Inflammatory macrophage (primary cell): ENCODE results near the gene ATG4B.
A peak's percentile ranks its signal among the peaks of the same experiment; 100 is the strongest.

Experiments
- DNase-seq, 2 donors: peaks; one replicate each; pipeline ENCODE4 v3.0.0-alpha.2; 2020 to 2022

The ATG4B gene

DNA sequence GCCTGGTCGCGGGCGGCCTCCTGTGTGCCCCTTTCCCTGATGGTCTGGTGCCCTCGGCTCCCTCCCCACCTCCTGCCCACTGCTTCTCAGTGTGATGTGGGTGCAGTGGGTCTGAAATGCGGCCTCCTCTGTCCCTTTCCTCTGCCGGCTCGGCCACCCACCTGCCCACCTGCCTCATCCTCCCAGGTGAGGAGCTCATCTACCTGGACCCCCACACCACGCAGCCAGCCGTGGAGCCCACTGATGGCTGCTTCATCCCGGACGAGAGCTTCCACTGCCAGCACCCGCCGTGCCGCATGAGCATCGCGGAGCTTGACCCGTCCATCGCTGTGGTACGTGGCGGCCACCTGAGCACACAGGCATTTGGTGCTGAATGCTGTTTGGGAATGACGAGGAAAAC lies 30.9 kb downstream of the ATG4B start:
- DNase-seq: no peak

DNA sequence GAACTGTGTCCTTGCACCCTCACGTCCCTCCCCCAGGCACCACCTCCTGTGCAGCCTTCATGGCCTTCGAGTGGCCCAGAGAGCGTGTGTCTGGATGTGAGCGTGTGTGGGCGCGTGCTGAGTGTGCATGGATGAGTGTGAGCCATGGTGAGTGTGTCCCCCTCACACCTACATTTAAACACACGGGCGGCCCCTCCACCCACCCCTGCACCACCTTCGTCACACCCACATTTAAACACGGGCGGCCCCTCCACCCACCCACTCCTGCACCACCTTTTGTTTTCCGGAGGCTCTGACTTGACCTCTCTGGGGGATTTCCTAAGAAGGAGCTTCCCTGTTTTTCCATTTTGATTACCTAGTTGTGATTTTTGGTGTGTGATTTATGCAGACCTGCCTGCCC lies 31.3 kb downstream of the ATG4B start:
- no peak for DNase-seq

DNA sequence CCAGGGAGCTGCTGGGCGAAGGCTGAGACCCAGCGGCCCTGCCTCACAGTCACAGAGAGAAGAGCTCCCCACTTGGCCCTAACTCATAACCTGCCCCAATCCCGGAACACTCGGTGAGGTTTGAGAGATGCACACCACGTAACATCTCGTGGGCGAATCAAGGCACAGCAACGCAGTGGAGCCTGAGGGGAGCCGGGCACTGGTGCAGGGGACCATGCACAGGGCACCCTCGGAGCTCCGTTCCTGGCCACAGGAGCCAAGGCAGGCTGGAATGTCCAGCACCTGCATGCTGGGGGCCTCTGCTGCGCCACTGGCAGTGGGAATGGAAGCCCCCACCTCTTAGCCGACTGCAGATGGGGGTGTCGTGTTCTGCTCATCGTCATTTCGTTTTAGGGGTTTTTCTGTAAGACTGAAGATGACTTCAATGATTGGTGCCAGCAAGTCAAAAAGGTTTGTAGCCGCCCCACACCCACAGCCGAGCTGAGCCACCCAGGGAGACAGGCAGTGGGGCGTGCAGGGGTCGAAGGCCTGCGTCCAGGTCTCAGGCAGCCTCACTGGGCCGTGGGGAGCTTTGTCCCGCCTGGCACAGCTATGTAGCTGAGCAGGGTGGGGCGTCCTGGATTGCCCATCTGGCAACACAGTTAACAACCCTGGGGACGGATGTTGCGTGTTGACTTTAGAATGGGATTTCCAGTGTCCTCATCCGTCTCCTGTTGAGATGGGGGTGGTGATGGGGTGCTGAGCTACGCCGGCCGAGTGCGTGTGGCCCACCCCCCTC lies 33.0 kb downstream of the ATG4B start:
- DNase-seq: no peak

- DNase-seq: no peak
Observed at GRCh38 chr2:241671457-241672240, 34.2 kb downstream of the ATG4B start.

- DNase-seq: no peak
Observed at GRCh38 chr2:241672243-241673188, 35.0 kb downstream of the ATG4B start.

DNA sequence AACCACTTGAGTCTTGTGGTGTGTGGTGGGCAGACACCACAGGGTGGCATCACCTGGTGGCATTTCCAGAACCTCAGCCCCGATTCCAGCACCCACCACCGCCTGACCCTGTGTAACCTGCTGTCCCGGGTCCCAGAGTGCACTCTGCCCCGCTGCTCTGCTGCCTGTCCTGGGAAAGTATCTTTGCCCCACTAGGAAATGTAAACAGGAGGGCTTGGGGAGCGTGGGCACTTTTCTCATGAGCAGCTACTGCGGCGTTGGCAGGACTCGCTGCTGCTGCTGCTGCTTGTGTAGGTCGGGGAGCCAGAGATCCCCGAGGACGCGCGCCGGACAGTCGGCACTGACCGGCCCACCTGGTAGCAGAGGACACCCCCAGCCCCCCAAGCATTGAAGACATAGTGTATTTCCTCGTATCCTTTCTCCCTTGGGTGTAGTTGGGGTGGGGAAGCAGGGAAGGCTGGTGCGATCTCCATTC lies 35.7 kb downstream of the ATG4B start:
- DNase-seq: no peak

DNA sequence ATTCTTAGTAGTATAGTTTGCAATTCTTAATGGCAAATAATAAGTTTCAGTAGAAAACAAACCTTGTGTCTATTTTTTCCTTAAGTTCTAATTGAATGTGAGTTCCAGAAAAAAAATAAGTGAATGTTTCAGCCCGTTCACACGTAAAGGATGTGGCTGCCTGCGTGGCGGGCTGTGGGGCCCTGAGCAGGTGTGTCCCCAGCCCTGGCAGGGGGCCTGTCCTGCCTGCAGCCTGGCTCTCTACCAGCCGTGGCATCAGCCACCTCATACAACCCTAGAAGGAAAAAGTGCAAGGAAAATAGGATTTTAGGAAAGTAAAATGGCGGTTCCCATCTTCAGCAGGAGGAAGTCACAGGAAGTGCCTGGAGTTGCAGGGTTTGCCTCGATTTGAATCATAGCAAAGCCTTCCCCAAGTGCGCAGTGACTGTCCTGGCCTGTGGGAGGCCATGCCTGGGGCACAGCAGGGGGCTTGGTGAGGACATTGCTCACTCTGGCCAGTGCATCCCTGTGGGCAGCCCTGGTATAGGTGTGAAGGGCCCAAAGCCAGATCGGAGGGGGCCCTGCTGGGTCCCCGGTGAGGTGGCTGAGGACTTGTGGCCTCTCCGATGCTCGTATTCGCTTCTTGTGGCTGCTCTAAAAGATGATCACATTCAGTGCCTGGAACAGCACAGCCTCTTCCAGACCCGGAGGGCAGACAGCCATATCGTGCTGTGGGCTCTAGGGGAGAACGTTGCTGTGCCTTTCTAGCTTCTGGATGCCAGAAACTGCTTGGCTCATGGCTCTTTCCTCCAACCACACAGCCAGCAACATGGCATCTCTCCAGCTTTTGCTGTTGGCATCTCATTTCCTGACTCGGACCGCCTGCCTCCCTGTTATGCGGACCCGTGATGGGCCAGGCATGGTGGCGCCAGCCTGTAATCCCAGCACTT lies 36.6 kb downstream of the ATG4B start:
- no peak for DNase-seq

DNA sequence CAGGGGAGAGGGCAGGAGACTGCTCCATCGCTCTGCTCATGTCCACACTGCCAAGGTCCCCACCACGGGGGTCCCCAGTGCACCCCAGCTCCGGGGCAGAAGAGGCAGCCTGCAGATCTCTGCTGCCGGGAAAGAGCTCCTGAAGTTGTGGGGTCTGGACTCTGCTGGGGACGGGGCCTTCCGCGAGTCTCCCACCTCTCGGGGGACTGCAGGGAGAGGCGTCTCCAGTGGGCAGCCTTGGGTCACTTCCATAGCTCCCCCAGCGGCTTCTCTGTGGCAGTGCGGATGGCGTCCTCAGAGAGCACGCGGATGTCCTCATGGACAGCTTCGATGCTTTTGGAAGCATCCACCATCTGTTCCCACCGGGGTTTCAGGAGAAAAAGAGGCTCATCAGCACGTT lies 38.4 kb downstream of the ATG4B start:
- DNase-seq: no peak

DNA sequence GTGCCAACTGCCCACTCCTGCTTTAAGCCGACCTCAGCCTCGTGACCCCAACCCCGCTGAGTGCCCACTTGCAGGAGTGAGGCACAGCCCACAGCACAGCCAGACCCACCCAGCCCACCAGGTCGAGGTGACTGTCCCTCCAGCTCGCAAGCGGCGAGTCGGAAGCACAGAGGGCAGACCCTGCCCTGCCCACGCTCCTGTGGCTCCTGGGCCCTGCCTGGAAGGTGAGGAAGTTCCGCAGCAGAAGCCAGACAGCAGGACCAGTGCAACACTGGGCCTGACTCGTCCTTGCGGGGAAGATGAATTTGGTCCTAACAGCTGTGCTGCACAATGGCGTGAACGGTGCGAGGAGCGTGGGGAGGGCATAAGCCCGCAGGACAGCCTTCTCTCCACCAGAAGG lies 39.2 kb downstream of the ATG4B start:
- no peak for DNase-seq

GRCh38 chr2:241677392-241677791 lies 39.9 kb downstream of the ATG4B start:
- DNase-seq: no peak

GRCh38 chr2:241678307-241678706 lies 40.8 kb downstream of the ATG4B start:
- no peak for DNase-seq

DNA sequence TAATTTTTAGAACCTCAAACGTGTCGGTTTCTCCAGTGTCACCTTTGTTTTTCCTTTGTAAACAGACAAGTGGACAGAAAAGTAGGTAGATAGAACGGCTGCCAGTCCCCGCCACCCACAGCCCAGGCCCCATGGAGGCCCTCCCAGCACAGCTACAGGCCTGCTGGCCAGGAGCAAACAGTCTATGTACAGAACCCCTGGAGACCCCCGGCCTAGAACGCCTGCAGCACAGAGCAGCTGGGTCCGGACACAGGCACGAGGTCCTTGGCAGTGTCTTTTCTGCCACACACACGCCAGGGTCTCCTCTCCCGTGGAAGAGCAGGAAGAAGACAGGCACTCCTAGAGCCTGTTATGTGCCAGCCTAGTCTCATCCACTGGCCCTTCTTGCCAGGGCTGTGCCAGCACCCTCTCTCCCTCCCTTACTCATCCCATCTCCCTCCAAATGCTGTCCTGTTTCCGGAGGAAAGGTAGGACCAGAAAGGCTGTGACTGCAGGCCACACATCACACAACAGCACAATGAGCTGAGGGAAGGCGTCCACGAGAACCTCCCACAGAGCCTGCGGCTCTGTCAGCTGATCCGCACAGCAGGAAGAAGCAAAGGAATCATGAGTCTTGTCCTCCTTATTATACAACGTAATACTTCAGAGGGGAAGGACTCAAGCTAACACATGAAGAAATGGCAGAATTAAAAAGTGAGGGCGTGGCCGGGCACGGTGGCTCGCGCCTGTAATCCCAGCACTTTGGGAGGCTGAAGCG lies 41.5 kb downstream of the ATG4B start:
- DNase-seq: peak in 1 of 2 donors; percentile 15

GRCh38 chr2:241680044-241680443 lies 42.6 kb downstream of the ATG4B start:
- no peak for DNase-seq

GRCh38 chr2:241680827-241681599 lies 43.5 kb downstream of the ATG4B start:
- DNase-seq: peak; percentile 16 to 53

- peak in 1 of 2 donors; percentile 11 for DNase-seq
Observed at GRCh38 chr2:241686324-241686649, 48.8 kb downstream of the ATG4B start.

DNA sequence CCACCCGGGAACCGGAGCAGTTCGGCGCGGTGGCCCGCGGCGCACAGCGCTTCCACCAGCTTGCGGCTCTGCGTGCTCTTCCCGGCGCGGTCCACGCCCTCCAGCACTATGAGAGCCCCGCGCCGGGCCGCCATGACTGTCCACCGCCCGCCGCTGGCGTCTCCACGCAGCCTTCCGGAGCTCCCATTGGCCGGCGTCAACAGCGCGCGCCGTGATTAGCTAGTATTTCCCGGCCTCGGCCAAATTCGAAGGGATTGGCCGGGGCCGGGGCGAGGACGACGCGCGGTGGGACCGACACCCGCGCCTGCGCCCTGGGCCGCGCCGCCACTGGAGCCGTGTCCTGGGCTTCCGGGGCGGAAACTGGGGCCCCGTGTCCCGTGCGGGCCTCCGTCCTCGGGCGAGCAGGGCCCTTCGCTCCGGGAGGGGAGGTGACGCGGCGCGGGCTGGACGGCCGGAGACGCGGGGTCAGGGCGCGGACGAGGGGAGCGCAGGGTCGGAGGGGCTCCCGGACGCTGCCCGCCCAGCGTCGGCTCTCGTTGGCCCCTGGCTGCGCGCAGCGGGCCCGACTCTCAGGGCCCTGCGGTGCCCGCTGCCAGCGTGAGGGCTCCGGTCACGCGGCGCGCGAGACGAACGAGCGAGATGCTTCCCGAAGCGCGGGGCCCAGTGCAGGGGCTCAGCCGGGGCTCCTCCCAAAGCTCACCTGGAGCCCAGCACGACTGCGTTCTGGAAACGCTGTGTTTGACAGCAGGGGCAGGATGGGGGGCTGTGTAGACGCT lies 49.3 kb downstream of the ATG4B start, which contains the start of gene DTYMK:
TSS of gene DTYMK (minus strand) at position 166 of the 776 bp plus-strand sequence. CDS start at position 134, 32 bp downstream.
- DNase-seq: peak; percentile 98

DNA sequence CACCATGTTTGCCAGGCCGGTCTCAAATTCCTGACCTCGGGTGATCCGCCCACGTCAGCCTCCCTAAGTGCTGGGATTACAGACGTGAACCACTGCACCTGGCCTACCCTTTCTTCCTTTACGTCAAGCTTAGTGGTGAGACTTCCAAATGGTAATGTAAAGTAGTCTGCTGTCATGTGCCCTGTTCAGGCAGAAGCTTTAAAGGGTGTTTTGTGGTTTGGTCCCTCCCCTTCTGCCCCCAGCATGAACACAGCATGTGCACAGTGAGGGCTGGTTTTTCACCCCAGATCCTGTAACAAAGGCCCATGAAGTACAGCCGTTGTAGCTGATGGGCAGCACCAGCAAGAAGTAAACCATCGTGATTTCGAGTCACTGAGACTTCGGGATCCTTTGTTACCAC lies 51.8 kb downstream of the ATG4B start:
- no peak for DNase-seq

DNA sequence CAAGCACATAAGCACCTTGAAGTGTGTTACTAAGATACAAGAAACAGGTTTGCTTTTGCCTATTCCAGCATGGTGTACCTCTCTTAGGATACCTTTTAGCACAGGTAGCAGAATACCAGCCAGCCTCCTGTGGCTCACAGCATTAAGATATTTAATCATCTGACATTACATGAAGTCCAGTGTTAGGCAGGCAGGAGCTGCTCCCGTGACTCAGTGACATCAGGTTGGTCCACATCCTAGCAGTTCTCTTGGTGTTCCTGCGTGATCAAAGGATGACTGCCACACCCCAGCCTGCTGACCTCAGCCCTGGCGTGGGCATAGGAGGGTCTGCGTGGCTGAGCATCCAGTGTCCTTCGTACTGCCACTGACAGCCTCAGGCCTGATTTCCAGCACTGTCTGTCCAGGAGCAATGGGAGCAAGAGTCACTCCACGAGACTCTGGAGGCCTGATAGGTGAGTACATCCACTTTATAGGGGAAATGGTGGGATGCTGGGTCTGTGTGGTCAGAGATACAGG lies 52.8 kb downstream of the ATG4B start:
- DNase-seq: no peak

DNA sequence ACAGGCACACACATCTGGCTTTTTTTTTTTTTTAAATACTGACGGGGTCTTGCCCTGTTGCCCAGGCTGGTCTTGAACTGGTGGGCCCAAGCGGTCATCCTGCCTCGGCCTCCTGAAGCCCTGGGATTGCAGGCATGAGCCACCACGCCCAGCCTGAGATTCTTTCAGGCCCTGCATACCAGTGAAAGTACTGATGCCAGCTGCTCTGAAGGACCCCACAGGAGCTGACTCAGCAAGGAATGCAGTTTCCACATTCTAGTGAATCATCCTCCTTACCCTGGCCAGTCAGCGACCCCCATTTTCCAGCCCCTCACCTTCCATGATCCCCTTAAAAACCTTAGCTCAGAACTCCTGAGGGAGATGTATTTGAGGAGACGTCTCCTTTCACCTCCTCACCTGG lies 55.0 kb downstream of the ATG4B start:
- DNase-seq: no peak
